Skin epidermis (tissue), 12 donors: ENCODE measurements around the gene NUP62CL.
"Not testable (repeated sequence)": the region's sequence is repeated elsewhere in the genome, so short reads cannot be mapped to it uniquely, and the experiment has no call there.

Experiments used
- H3K27ac ChIP-seq, 21 experiments: fragments of 200-600 bp; sonication (generic) in 11 of 21; one replicate each; pipeline ENCODE4 v1.5.0; 2020; ENCODE audit warnings: mild to moderate bottlenecking in 3 of 21, inconsistent platforms in 2 of 21, moderate library complexity in 2 of 21
- H3K4me3 ChIP-seq, 7 experiments: fragments of 200-600 bp; sonication (generic) in 2 of 7; one replicate each; pipeline ENCODE4 v1.5.0; 2020; ENCODE audit warnings: inconsistent platforms in 2 of 7, mild to moderate bottlenecking in 2 of 7, moderate library complexity in 1 of 7

The NUP62CL gene

DNA sequence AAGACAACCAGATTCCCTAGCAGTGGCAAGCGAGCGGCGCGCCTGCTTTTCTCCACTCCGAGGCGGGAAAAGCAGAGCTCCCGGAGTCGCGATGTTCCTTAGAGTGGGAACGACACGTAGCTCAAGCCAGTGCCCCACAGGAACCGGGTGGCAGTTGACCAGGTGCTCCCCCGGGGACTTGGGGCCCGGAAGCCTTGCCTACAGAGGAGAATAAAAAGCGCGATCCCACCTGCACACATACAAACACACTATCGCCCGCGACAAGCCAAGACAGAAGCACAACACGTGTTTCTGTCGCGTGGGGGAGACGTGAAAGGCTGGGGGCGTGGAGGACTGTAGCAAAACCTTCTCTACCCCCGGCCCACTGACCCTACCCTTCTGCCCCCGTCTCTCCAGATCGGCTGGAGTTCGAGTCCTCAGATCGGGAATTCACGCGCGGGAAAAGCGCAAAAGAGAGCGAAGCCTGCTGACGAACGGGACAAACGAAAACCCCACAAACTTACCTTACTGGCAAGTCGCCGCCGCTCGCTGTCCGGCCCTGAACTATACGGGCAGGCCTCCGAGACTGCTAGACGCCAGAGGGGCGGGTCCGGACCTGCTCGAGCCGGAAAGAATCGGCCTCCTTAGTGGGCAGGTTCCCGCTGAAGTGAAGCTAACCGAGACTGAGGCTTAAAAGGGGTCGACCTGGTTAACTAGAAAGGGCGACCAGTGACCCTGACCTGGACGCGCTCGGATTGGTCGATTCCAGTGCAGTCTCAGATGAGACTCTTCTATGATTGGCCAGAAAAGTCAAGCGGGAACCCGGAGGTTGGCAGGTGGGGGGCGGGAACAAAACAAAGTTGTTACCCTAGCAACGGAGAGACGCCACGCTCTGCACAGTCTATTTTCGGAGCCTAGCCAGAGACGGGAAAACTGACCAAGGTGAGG lies at the start of gene NUP62CL, which contains the start of gene DNAAF6:
NUP62CL (minus strand) TSS at position 664 of the 927 bp plus-strand sequence. CDS start 31,287 bp downstream, outside the sequence.
DNAAF6 (plus strand) TSS at position 842 of the 927 bp plus-strand sequence. CDS start 6,265 bp downstream, outside the sequence.
- H3K4me3 ChIP-seq: peak within 1 kb of the TSS; percentile 19 to 56 (median 36)
- no peak within 1 kb of the TSS for H3K27ac ChIP-seq

DNA sequence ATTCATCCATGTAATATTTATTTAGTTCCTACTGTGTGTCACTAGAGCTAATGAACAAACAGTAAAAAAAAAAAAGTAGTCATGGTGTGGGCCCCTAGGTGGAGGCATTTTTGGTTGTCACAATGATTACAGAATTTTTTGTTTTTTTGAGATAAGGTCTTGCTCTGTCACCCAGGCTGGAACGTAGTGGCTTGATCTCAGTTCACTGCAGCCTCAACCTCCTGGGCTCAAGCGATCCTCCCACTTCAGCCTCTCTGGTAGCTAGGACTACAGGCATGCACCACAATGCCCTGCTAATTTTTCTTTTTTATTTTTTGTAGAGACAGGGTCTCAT lies 22.2 kb upstream of the NUP62CL start:
- Histone ChIP-seq H3K27ac (no peak overlapping the region), H3K4me3 (no peak overlapping the region)

DNA sequence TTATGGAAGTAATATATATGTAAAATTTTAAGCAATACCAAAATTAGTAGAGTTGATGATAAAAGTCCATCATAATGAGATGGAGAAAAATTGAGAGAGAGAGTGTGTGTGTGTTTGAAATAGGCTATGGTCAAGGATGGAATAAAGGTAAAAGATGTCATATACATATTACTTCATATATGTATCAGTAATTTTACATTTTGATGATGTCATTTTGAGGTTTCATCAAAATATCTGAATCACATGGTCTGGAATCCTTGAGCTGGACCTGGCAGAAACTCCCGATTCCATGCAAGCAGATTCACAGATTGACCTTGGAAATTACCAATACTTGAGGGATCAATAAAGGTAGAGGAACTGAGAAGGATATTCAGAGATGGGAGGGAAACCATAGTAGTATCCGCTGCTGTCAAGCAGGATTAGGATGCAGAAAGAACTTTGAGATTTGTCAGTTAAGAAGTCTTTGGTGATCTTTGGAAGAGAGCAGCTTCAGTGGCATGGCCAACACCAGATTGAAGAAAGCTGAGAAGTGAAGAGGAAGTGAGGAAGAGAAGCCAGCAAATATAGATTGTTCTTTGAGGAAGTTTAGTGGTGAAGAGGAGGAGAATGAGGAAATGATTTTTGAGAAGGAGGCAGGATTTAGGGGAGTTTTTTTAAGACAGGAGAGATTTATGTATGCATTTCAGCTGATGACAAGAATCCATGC lies 21.7 kb upstream of the NUP62CL start:
- Histone ChIP-seq H3K4me3 (no peak overlapping the region), H3K27ac (no peak overlapping the region)

DNA sequence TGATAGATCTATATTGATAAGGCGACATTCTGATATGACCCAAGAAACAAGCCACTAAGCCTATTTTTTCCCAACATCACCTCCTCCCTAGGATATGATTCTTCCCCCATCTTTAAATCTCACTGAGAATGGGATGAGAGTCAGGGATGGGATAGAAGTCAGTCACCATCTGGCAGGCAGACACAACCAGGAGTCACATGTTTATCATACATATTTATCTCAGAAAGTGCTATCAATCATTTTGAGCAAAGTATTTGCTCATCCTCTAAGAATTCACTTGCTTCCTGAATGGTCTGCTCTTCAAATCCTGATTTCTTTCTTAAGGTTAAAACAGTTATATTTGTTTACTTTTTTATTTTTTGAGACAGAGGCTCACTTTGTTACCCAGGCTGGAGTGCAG lies 20.5 kb upstream of the NUP62CL start:
- Histone ChIP-seq H3K4me3 (no peak overlapping the region), H3K27ac (no peak overlapping the region)

- Histone ChIP-seq H3K4me3 (no peak overlapping the region), H3K27ac (no peak overlapping the region)
Observed at GRCh38 chrX:107213477-107213876, 7.2 kb upstream of the NUP62CL start.

- H3K4me3 ChIP-seq: no peak overlapping the region
- no peak overlapping the region for H3K27ac ChIP-seq
Observed at GRCh38 chrX:107207943-107208342, 1.7 kb upstream of the NUP62CL start.

- Histone ChIP-seq H3K4me3 (no peak overlapping the region), H3K27ac (no peak overlapping the region)
Observed at GRCh38 chrX:107207089-107207488, 856 bp upstream of the NUP62CL start.

DNA sequence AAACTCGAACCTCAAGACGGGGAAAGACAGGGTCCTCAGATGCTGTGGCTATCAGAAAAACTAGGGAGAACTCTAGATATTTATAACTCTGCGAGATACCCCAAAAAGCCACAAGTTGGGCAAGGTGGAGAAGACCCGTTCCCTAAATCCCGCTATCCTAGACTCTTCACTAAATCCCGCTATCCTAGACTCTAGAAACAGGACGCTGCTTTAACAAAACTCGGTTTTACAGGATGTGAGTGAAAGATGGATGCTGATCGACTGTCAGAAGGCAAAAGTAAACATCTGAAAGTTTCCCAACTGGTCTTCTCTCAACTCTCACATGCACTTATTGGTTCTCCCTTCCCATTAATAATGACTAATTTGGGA lies 448 bp upstream of the NUP62CL start:
- Histone ChIP-seq H3K4me3 (peak overlapping the region in 3 of 7 experiments; percentile 28 to 54 (median 49)), H3K27ac (no peak overlapping the region)

- H3K4me3 ChIP-seq: no peak overlapping the region
Observed at GRCh38 chrX:107204068-107204605, 2.1 kb downstream of the NUP62CL start.

DNA sequence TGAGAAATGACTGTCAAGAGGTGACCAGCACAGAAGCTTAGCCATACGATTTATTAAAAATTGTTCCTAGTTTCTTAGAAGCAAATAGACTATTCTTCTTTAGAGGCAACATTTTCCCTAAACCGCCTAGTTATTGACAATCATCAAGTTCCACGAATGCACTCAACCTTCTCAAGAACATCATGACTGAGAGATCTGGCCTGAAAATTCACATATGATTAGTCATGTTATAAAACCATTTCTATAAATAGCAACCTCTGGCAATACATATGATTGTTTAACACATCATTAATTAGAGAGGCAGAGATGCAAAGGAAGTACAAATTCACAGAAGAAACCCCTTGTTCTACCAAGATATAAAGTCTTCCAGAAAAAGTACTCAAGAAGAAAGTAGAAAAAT lies 6.7 kb downstream of the NUP62CL start:
- no peak overlapping the region for H3K27ac ChIP-seq
- H3K4me3 ChIP-seq: no peak overlapping the region

More at GRCh38 chrX:107204068-107204605, 2.1 kb downstream of the NUP62CL start:
- no peak overlapping the region for H3K27ac ChIP-seq

- not testable (repeated sequence) for H3K27ac ChIP-seq, H3K4me3 ChIP-seq
Observed at GRCh38 chrX:107198074-107198473, 8.2 kb downstream of the NUP62CL start.

DNA sequence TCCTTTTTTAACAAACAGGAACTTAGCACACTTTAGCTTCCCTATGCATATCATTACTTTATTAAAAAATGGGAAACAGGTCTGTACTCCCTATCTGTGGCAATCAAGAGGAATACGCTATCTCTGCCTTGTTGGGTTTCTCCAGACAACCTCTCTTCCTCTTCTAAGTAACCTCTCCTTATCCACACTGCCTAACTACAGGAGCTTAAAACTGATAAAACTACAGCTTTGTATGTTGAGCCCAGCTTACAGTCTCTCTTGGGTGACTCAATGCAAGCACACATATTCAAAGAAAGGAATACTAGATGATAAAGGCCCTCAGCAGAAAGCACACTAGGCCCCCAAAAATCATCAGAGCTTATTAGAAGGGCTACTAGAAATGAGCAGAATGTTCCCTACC lies 8.9 kb downstream of the NUP62CL start:
- no peak overlapping the region for H3K4me3 ChIP-seq
- H3K27ac ChIP-seq: no peak overlapping the region

DNA sequence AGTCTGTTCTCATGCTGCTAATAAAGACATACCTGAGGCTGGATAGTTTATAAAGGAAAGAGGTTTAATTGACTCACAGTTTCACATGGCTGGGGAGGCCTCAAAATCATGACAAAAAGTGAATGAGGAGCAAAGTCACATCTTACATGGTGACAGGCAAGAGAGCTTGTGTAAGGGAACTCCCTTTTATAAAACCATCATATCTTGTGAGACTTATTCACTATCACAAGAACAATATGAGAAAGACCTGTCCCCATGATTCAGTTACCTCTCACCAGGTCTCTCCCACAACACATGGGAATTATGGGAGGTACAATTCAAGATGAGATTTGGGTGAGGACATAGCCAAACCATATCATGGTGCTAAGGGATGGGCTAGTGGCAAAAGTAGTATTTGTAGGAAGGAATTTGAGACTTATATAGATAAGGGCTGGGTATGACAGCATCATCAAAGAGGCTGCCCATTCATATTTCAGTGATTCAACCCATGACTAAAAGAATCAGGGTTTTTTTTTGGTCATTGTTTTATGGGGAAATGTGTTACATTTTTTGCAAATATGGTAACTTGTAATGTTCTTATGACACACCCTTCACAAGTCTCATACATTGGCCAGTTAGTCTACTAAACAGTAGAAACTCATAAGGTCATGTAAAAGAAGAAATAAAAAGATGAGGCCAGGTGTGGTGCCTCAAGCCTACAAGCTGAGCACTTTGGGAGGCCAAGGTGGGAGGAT lies 34.7 kb downstream of the NUP62CL start:
- no peak overlapping the region for H3K27ac ChIP-seq
- H3K4me3 ChIP-seq: no peak overlapping the region

DNA sequence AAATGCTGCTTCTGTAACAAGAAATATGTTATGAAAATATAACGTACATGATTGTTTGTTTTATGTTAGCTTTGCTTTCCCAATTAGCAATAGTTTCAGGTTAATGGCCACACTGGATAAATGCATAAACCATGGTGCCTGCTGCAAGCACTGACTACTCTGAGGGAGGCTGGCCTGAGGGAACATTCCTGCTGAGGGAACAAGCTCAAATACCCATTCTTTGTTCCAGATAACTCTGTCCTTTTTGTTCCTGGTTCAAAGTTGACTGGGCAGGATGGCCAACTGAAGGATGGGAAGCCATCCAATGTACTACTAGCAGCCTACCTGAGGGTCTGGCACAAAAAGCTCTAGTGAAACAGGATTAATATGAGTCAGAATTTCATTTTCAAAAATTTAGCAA lies 37.5 kb downstream of the NUP62CL start:
- no peak overlapping the region for H3K4me3 ChIP-seq
- H3K27ac ChIP-seq: no peak overlapping the region

DNA sequence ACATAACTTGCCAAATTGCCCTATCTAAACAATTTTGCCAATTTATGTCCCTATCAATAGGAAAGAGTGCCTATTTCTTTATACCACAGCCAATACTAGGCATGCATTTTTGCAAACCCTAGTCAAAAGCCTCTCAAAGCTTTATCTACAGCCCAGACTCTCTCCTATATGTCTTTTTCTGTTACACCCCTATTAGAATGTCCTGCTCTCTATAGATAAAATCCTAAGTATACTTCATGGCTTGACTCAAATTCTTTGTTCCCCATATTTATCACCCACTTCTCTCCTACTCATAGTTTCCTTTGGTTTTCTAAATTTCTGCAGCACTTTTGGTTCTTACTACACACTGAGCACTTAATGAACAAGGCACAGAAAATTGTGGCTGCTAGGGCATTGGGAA lies 38.0 kb downstream of the NUP62CL start:
- H3K4me3 ChIP-seq: no peak overlapping the region
- no peak overlapping the region for H3K27ac ChIP-seq

GRCh38 chrX:107167163-107167921 lies 38.9 kb downstream of the NUP62CL start:
- Histone ChIP-seq H3K4me3 (no peak overlapping the region), H3K27ac (no peak overlapping the region)

GRCh38 chrX:107157618-107158017 lies 48.6 kb downstream of the NUP62CL start:
- H3K27ac ChIP-seq, H3K4me3 ChIP-seq: not testable (repeated sequence)

- H3K27ac ChIP-seq: peak overlapping the region in 1 of 21 experiments; percentile 5
- H3K4me3 ChIP-seq: peak overlapping the region in 4 of 7 experiments; percentile 10 to 33 (median 20)
Observed at GRCh38 chrX:107155621-107156430, 50.4 kb downstream of the NUP62CL start.
